HUDEP-2 (cell line): ENCODE measurements around the gene CLEC2L.

Experiments
- DNase-seq, 76 experiments: peaks; one replicate each; lab custom pipeline; 2025; ENCODE audit not compliant: unreplicated experiment in 76 of 76; lab: John Stamatoyannopoulos, UW

Gene CLEC2L

GRCh38 chr7:139523199-139523941 lies at the start of gene CLEC2L:
TSS of gene CLEC2L (plus strand) at chr7:139523685. CDS start at chr7:139523928, 243 bp downstream.
- no peak for DNase-seq

- DNase-seq: no peak
These were observed 47.3 kb upstream of the CLEC2L start for GRCh38 chr7:139476139-139476538.

GRCh38 chr7:139476891-139477290 lies 46.6 kb upstream of the CLEC2L start:
- no peak for DNase-seq

GRCh38 chr7:139479620-139480019 lies 43.9 kb upstream of the CLEC2L start:
- peak in 55 of 76 experiments; percentile 5 to 58 (median 32) for DNase-seq

GRCh38 chr7:139481364-139481763 lies 42.1 kb upstream of the CLEC2L start:
- DNase-seq: peak in 11 of 76 experiments; percentile 2 to 32 (median 8)

GRCh38 chr7:139482122-139482521 lies 41.4 kb upstream of the CLEC2L start:
- peak in 6 of 76 experiments; percentile 5 to 26 (median 16) for DNase-seq

GRCh38 chr7:139482662-139483466 lies 40.6 kb upstream of the CLEC2L start:
- DNase-seq: peak in 23 of 76 experiments; percentile 5 to 46 (median 24)

GRCh38 chr7:139487366-139488080 lies 36.0 kb upstream of the CLEC2L start:
- DNase-seq: no peak

GRCh38 chr7:139488810-139489209 lies 34.7 kb upstream of the CLEC2L start:
- DNase-seq: no peak

GRCh38 chr7:139490130-139490529 lies 33.4 kb upstream of the CLEC2L start:
- no peak for DNase-seq

GRCh38 chr7:139492293-139492692 lies 31.2 kb upstream of the CLEC2L start:
- no peak for DNase-seq

- no peak for DNase-seq
These were observed 28.5 kb upstream of the CLEC2L start for GRCh38 chr7:139494835-139495579.

- DNase-seq: no peak
These were observed 27.8 kb upstream of the CLEC2L start for GRCh38 chr7:139495580-139496125.

- no peak for DNase-seq
These were observed 27.0 kb upstream of the CLEC2L start for GRCh38 chr7:139496528-139496927.

- DNase-seq: no peak
These were observed 22.7 kb upstream of the CLEC2L start for GRCh38 chr7:139500770-139501138.

- no peak for DNase-seq
These were observed 21.3 kb upstream of the CLEC2L start for GRCh38 chr7:139502226-139502625.

- peak in 30 of 76 experiments; percentile 1 to 48 (median 14) for DNase-seq
These were observed 17.9 kb upstream of the CLEC2L start for GRCh38 chr7:139505563-139505962.

GRCh38 chr7:139509535-139509934 lies 13.9 kb upstream of the CLEC2L start:
- DNase-seq: no peak

- no peak for DNase-seq
These were observed 12.2 kb upstream of the CLEC2L start for GRCh38 chr7:139511315-139511714.

- DNase-seq: no peak
These were observed 8.2 kb upstream of the CLEC2L start for GRCh38 chr7:139515266-139515665.
